Activated CD8-positive, alpha-beta memory T cell treated with anti-CD3 and anti-CD28 coated beads for 36 hours (primary cell): ENCODE data around the gene ADAR. TPM values are rescaled to one million over a fixed set of nuclear protein-coding genes. Genes with fewer than 3 reads are reported as not detected.

Source experiments
- CTCF ChIA-PET: fragments of 350-600 bp; sonication (Branson Sonifier 250); formaldehyde crosslinking; loops from one replicate; lab custom pipeline; 2021; ENCODE audit warnings: antibody characterized with exemption; lab: Charles Lee
- POLR2A ChIA-PET: fragments of 350-600 bp; sonication (Branson Sonifier 250); formaldehyde crosslinking; loops from one replicate; lab custom pipeline; 2021; ENCODE audit warnings: antibody characterized with exemption; lab: Charles Lee
- total RNA-seq, 2 experiments: library from RNA; stranded (reverse); gene quantifications; one replicate each; pipeline ENCODE4 v1.2.3, GENCODE V29; 2021

ADAR gene
- total RNA-seq, 2 experiments from 2014 or later = 197 to 202 TPM

GRCh38 chr1:154593390-154593789 lies 14.6 kb downstream of the ADAR start:
- POLR2A ChIA-PET = no interaction called here
- CTCF ChIA-PET = interaction anchor here (0.7 kb wide), 1 partner anchor 289 kb away, joined by 3 read pairs; no protein-coding TSS in a partner anchor

- ChIA-PET CTCF (no interaction called here), POLR2A (no interaction called here)
Measured at GRCh38 chr1:154591206-154591605, 16.8 kb downstream of the ADAR start.

- ChIA-PET CTCF (no interaction called here), POLR2A (no interaction called here)
Measured at GRCh38 chr1:154590756-154591155, 17.2 kb downstream of the ADAR start.

- CTCF ChIA-PET = interaction anchor here (0.6 to 1.5 kb wide), 3 partner anchors 9 to 30 kb away, joined by 3 to 4 read pairs (median 3); no protein-coding TSS in a partner anchor
- POLR2A ChIA-PET = no interaction called here
Measured at GRCh38 chr1:154589780-154590179, 18.2 kb downstream of the ADAR start.

- POLR2A ChIA-PET = no interaction called here
- CTCF ChIA-PET = no interaction called here
Measured at GRCh38 chr1:154586641-154587040, 21.3 kb downstream of the ADAR start.

GRCh38 chr1:154586231-154586630 lies 21.8 kb downstream of the ADAR start:
- CTCF ChIA-PET = no interaction called here
- POLR2A ChIA-PET = no interaction called here

GRCh38 chr1:154584267-154584994 lies 23.6 kb downstream of the ADAR start:
- ChIA-PET POLR2A (no interaction called here), CTCF (no interaction called here)

- ChIA-PET CTCF (no interaction called here), POLR2A (no interaction called here)
Measured at GRCh38 chr1:154583773-154584172, 24.2 kb downstream of the ADAR start.

- POLR2A ChIA-PET = no interaction called here
- CTCF ChIA-PET = no interaction called here
Measured at GRCh38 chr1:154582885-154583284, 25.1 kb downstream of the ADAR start.

GRCh38 chr1:154581766-154582165 lies 26.2 kb downstream of the ADAR start:
- ChIA-PET CTCF (no interaction called here), POLR2A (no interaction called here)

- CTCF ChIA-PET = no interaction called here
- POLR2A ChIA-PET = no interaction called here
Measured at GRCh38 chr1:154579374-154579773, 28.6 kb downstream of the ADAR start.

- ChIA-PET CTCF (no interaction called here), POLR2A (no interaction called here)
Measured at GRCh38 chr1:154578058-154578418, 29.9 kb downstream of the ADAR start.

GRCh38 chr1:154577346-154578057 lies 30.5 kb downstream of the ADAR start:
- ChIA-PET POLR2A (no interaction called here), CTCF (no interaction called here)

GRCh38 chr1:154575951-154576566 lies 31.9 kb downstream of the ADAR start:
- ChIA-PET POLR2A (no interaction called here), CTCF (interaction anchor here (1.4 kb wide), 1 partner anchor 16 kb away, joined by 4 read pairs; no protein-coding TSS in a partner anchor)

- CTCF ChIA-PET = interaction anchor here (1.4 kb wide), 1 partner anchor 16 kb away, joined by 4 read pairs; no protein-coding TSS in a partner anchor
- POLR2A ChIA-PET = interaction anchor here (0.5 kb wide), 1 partner anchor 69 kb away, joined by 4 read pairs; no protein-coding TSS in a partner anchor
Measured at GRCh38 chr1:154575147-154575927, 32.6 kb downstream of the ADAR start.

GRCh38 chr1:154574716-154575115 lies 33.3 kb downstream of the ADAR start:
- ChIA-PET POLR2A (no interaction called here), CTCF (interaction anchor here (1.4 kb wide), 1 partner anchor 15 kb away, joined by 4 read pairs; no protein-coding TSS in a partner anchor)

- CTCF ChIA-PET = interaction anchor here (1.8 kb wide), 1 partner anchor 13 kb away, joined by 5 read pairs; no protein-coding TSS in a partner anchor
- POLR2A ChIA-PET = no interaction called here
Measured at GRCh38 chr1:154573168-154573510, 34.8 kb downstream of the ADAR start.

- ChIA-PET CTCF (interaction anchor here (1.8 kb wide), 1 partner anchor 13 kb away, joined by 5 read pairs; no protein-coding TSS in a partner anchor), POLR2A (no interaction called here)
Measured at GRCh38 chr1:154572468-154573167, 35.4 kb downstream of the ADAR start.

GRCh38 chr1:154571964-154572288 lies 36.1 kb downstream of the ADAR start:
- ChIA-PET CTCF (no interaction called here), POLR2A (no interaction called here)
